ENCODE measurements around the gene MANEAL.
A peak's percentile ranks its signal among the peaks of the same experiment; 100 is the strongest.

Gene MANEAL

DNA sequence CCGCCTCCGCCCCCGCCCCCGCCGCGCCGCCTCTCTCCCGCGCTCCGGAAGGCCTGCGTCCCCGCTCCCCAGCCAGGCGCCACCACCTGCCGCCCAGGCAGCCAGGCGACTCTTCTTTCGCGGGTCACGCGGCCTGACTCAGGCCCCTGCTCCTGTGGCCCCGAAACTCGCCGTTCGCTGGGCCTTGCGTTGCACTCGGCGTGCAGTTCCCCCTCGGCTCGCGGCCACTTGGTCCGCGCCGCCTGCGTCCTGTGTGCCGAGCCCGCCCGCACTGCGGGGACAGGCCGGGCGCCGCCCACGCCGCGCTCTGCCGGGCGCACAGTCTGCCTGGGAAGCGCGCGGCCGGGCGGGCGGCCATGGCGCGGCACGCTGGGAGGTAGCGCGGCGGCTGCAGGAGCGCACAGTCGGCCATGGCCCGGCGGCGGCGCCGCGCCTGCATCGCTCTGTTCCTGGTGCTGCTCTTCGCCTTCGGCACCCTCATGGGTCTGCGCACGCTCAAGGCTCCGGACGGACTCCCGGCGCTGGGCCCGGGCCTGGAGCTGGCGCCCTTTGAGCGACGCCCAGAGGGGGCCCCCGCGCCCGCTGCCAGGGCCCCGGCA, at the start of gene MANEAL (continued):
- TF ChIP-seq ZBTB7A (tag by site-specific recombination; IDR thresholded peaks at IDR 0.05; ENCODE audit: low read depth), result no peak
- TF ChIP-seq ZSCAN18 (tag by site-specific recombination; IDR thresholded peaks at IDR 0.05), result no peak
- no peak for TF ChIP-seq ZNF341 (tag by site-specific recombination; IDR thresholded peaks at IDR 0.05; ENCODE audit: low read depth)
- no peak for TF ChIP-seq ZNF350 (tag by site-specific recombination; IDR thresholded peaks at IDR 0.05)
- TF ChIP-seq, protein P1, sequence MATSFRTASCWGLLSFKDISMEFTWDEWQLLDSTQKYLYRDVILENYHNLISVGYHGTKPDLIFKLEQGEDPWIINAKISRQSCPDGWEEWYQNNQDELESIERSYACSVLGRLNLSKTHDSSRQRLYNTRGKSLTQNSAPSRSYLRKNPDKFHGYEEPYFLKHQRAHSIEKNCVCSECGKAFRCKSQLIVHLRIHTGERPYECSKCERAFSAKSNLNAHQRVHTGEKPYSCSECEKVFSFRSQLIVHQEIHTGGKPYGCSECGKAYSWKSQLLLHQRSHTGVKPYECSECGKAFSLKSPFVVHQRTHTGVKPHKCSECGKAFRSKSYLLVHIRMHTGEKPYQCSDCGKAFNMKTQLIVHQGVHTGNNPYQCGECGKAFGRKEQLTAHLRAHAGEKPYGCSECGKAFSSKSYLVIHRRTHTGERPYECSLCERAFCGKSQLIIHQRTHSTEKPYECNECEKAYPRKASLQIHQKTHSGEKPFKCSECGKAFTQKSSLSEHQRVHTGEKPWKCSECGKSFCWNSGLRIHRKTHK (tag by site-specific recombination; IDR thresholded peaks at IDR 0.05), result no peak
- TF ChIP-seq ZSCAN23 (tag by site-specific recombination; IDR thresholded peaks at IDR 0.05), result no peak
- no peak for TF ChIP-seq ZNF707 (tag by site-specific recombination; IDR thresholded peaks at IDR 0.05)
- no peak for TF ChIP-seq ZNF138 (tag by site-specific recombination; IDR thresholded peaks at IDR 0.05; ENCODE audit: borderline replicate concordance)
- peak; percentile 50; the same call in 1 of the 2 replicates for TF ChIP-seq ZFP69B (tag by site-specific recombination; IDR thresholded peaks at IDR 0.05)
- 0 out of 2 replicates have a peak, but pooled peaks have one; percentile 30 for TF ChIP-seq ZIC2 (tag by site-specific recombination; IDR thresholded peaks at IDR 0.05)
- no peak for TF ChIP-seq ZNF23 (tag by site-specific recombination; IDR thresholded peaks at IDR 0.05; ENCODE audit: borderline replicate concordance)
- peak; percentile 62; the same call in 1 of the 2 replicates for TF ChIP-seq ZNF600 (tag by site-specific recombination; IDR thresholded peaks at IDR 0.05)
- TF ChIP-seq, protein P2, sequence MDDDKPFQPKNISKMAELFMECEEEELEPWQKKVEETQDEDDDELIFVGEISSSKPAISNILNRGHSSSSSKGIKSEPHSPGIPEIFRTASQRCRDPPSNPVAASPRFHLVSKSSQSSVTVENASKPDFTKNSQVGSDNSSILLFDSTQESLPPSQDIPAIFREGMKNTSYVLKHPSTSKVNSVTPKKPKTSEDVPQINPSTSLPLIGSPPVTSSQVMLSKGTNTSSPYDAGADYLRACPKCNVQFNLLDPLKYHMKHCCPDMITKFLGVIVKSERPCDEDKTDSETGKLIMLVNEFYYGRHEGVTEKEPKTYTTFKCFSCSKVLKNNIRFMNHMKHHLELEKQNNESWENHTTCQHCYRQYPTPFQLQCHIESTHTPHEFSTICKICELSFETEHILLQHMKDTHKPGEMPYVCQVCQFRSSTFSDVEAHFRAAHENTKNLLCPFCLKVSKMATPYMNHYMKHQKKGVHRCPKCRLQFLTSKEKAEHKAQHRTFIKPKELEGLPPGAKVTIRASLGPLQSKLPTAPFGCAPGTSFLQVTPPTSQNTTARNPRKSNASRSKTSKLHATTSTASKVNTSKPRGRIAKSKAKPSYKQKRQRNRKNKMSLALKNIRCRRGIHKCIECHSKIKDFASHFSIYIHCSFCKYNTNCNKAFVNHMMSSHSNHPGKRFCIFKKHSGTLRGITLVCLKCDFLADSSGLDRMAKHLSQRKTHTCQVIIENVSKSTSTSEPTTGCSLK (tag by site-specific recombination; IDR thresholded peaks at IDR 0.05), result no peak
- no peak for TF ChIP-seq ZNF16 (tag by site-specific recombination; IDR thresholded peaks at IDR 0.05; ENCODE audit: low read depth)
- peak; percentile 92 for TF ChIP-seq KLF16 (tag by site-specific recombination; IDR thresholded peaks at IDR 0.05)
- no peak for TF ChIP-seq ZNF488 (tag by site-specific recombination; IDR thresholded peaks at IDR 0.05)
- TF ChIP-seq ZNF416 (tag by site-specific recombination; IDR thresholded peaks at IDR 0.05), result no peak
- peak; percentile 44; the same call in 1 of the 2 replicates for TF ChIP-seq PATZ1 (tag by site-specific recombination; IDR thresholded peaks at IDR 0.05)
- TF ChIP-seq GLIS2 (tag by site-specific recombination; IDR thresholded peaks at IDR 0.05), result peak; percentile 62; the same call in 1 of the 2 replicates
- no peak for TF ChIP-seq MEIS1 (CRISPR knock-in tag; IDR thresholded peaks at IDR 0.05; ENCODE audit: borderline replicate concordance)
- TF ChIP-seq ZFP41 (tag by site-specific recombination; IDR thresholded peaks at IDR 0.05; ENCODE audit: borderline replicate concordance), result no peak
- peak; percentile 81; the same call in 1 of the 2 replicates for TF ChIP-seq KLF8 (tag by site-specific recombination; IDR thresholded peaks at IDR 0.05)
- no peak for TF ChIP-seq ZNF645 (tag by site-specific recombination; IDR thresholded peaks at IDR 0.05)
- TF ChIP-seq KLF10 (tag by site-specific recombination; IDR thresholded peaks at IDR 0.05), result peak; percentile 68; the same call in 1 of the 2 replicates
- 0 out of 2 replicates have a peak, but pooled peaks have one; percentile 34 for TF ChIP-seq ZNF391 (tag by site-specific recombination; IDR thresholded peaks at IDR 0.05; ENCODE audit: borderline replicate concordance, low read depth)
- TF ChIP-seq, protein P3, sequence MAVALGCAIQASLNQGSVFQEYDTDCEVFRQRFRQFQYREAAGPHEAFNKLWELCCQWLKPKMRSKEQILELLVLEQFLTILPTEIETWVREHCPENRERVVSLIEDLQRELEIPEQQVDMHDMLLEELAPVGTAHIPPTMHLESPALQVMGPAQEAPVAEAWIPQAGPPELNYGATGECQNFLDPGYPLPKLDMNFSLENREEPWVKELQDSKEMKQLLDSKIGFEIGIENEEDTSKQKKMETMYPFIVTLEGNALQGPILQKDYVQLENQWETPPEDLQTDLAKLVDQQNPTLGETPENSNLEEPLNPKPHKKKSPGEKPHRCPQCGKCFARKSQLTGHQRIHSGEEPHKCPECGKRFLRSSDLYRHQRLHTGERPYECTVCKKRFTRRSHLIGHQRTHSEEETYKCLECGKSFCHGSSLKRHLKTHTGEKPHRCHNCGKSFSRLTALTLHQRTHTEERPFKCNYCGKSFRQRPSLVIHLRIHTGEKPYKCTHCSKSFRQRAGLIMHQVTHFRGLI (tag by site-specific recombination; IDR thresholded peaks at IDR 0.05), result no peak
- TF ChIP-seq, protein P4, sequence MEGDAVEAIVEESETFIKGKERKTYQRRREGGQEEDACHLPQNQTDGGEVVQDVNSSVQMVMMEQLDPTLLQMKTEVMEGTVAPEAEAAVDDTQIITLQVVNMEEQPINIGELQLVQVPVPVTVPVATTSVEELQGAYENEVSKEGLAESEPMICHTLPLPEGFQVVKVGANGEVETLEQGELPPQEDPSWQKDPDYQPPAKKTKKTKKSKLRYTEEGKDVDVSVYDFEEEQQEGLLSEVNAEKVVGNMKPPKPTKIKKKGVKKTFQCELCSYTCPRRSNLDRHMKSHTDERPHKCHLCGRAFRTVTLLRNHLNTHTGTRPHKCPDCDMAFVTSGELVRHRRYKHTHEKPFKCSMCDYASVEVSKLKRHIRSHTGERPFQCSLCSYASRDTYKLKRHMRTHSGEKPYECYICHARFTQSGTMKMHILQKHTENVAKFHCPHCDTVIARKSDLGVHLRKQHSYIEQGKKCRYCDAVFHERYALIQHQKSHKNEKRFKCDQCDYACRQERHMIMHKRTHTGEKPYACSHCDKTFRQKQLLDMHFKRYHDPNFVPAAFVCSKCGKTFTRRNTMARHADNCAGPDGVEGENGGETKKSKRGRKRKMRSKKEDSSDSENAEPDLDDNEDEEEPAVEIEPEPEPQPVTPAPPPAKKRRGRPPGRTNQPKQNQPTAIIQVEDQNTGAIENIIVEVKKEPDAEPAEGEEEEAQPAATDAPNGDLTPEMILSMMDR (tag by site-specific recombination; IDR thresholded peaks at IDR 0.05), result 0 out of 2 replicates have a peak, but pooled peaks have one; percentile 40
